ENCODE data around the gene USP49. TPM values are rescaled to one million over a fixed set of nuclear protein-coding genes. Genes with fewer than 3 reads are reported as not detected.

The USP49 gene
- total and polyA plus RNA-seq, 2 of the 13 experiments (the other 11 are each of a cell fraction or from before 2014, with no cell fraction given): 2.9 to 4.3 TPM

DNA sequence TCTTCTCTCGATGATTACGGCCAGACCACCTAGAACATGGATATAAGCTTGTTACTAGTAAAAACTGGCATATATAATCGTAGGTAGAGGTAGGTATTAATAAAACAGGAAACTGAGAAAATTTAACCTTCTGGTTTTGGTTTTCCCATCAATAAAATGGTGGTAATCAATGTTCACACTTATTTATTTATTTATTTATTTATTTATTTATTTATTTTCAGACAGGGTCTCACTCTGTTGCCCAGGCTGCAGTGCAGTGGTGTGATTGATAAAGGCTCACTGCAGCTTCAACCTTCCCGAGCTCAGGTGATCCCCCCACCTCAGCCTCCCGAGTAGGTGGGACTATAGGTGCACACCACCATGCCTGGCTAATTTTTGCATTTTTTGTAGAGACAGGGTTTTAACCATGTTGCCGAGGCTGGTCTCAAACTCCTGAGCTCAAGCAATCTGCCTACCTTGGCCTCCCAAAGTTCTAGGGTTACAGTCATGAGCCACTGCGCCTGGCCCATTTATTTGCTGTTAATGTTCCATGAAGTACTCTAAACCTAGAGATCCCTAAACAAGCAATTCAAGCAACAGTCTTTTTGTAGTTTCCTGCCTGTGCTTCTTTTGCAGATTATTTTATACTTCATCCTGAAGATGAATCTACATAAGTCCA is 96.1 kb downstream of the USP49 start:
- Histone ChIP-seq H3K27ac (ENCODE audit: extremely low read length, insufficient read depth, low read length) (no peak overlapping the region), H3K4me1 (ENCODE audit: insufficient read depth, low read length) (no peaks in the 10 kb centered on the region), H3K36me3 (replicated peaks in 1 of 2; ENCODE audit: control insufficient read depth in 1 of 2, insufficient read depth in 2 of 2, low read length in 2 of 2) (peaks cover 16 to 18% of the 10 kb centered on the region in 2 experiments; a peak in 4 of 5 replicates), H3K79me2 (ENCODE audit: insufficient read depth, low read length) (no peaks in the 10 kb centered on the region), H3K4me2 (ENCODE audit: low read depth, low read length) (no peak overlapping the region), H3K9ac (ENCODE audit: insufficient read depth, low read depth, low read length) (no peak overlapping the region), H3K4me3 (replicated peaks in 1 of 3; ENCODE audit: insufficient read depth in 1 of 3, low read depth in 2 of 3, low read length in 3 of 3) (no peak overlapping the region), H3K9me3 (ENCODE audit: low read length) (no peaks in the 10 kb centered on the region), H4K20me1 (ENCODE audit: insufficient read depth, low read length) (no peaks in the 10 kb centered on the region), H3K27me3 (ENCODE audit: control insufficient read depth in 1 of 2, insufficient read depth in 2 of 2, low read length in 2 of 2) (no peaks in the 10 kb centered on the region), H2AFZ (ENCODE audit: low read length) (no peak overlapping the region)
- DNase-seq (ENCODE audit: low spot score) (no peak), ATAC-seq (no peak), FAIRE-seq (no peak)
- intact Hi-C loops (cut with micrococcal nuclease; ENCODE audit: unreplicated experiment) (no loop called here), in situ Hi-C loops (cut with HindIII; ENCODE audit: extremely low pct_ligation_motif_present, low pct_unique_long_range_greater_than_20kb) (loop anchor here (25.0 kb wide), 1 partner anchor 413 kb away; the partner anchor contains the start of gene MRPS10)
- ChIA-PET CTCF (ENCODE audit: low intra/inter-chr PET ratio, low total read pairs) (no interaction called here), POLR2A (no interaction called here)
- no peak for TF ChIP-seq ZNF333 (CRISPR knock-in tag; IDR thresholded peaks at IDR 0.05; ENCODE audit: borderline replicate concordance)
- TF ChIP-seq ZNF446 (CRISPR knock-in tag; IDR thresholded peaks at IDR 0.05): no peak
- no peak for TF ChIP-seq ZFP1 (CRISPR knock-in tag; IDR thresholded peaks at IDR 0.05)
- TF ChIP-seq HOXA5 (CRISPR knock-in tag; IDR thresholded peaks at IDR 0.05): no peak
- no peak for TF ChIP-seq ZNF253 (CRISPR knock-in tag; IDR thresholded peaks at IDR 0.05; ENCODE audit: borderline replicate concordance)
- TF ChIP-seq, protein P1, sequence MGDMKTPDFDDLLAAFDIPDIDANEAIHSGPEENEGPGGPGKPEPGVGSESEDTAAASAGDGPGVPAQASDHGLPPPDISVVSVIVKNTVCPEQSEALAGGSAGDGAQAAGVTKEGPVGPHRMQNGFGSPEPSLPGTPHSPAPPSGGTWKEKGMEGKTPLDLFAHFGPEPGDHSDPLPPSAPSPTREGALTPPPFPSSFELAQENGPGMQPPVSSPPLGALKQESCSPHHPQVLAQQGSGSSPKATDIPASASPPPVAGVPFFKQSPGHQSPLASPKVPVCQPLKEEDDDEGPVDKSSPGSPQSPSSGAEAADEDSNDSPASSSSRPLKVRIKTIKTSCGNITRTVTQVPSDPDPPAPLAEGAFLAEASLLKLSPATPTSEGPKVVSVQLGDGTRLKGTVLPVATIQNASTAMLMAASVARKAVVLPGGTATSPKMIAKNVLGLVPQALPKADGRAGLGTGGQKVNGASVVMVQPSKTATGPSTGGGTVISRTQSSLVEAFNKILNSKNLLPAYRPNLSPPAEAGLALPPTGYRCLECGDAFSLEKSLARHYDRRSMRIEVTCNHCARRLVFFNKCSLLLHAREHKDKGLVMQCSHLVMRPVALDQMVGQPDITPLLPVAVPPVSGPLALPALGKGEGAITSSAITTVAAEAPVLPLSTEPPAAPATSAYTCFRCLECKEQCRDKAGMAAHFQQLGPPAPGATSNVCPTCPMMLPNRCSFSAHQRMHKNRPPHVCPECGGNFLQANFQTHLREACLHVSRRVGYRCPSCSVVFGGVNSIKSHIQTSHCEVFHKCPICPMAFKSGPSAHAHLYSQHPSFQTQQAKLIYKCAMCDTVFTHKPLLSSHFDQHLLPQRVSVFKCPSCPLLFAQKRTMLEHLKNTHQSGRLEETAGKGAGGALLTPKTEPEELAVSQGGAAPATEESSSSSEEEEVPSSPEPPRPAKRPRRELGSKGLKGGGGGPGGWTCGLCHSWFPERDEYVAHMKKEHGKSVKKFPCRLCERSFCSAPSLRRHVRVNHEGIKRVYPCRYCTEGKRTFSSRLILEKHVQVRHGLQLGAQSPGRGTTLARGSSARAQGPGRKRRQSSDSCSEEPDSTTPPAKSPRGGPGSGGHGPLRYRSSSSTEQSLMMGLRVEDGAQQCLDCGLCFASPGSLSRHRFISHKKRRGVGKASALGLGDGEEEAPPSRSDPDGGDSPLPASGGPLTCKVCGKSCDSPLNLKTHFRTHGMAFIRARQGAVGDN (CRISPR knock-in tag; IDR thresholded peaks at IDR 0.05): no peak
- TF ChIP-seq HMGA1 (CRISPR knock-in tag; conservative IDR thresholded peaks at IDR 0.05): no peak
- TF ChIP-seq RAD51 (IDR thresholded peaks at IDR 0.05; ENCODE audit: borderline replicate concordance): no peak
- no peak for TF ChIP-seq FIP1L1 (IDR thresholded peaks at IDR 0.05; ENCODE audit: borderline replicate concordance, insufficient read depth, low read depth, low read length)
- TF ChIP-seq ZNF574 (CRISPR knock-in tag; IDR thresholded peaks at IDR 0.05): no peak
- no peak for TF ChIP-seq ZNF567 (CRISPR knock-in tag; IDR thresholded peaks at IDR 0.05; ENCODE audit: borderline replicate concordance)
- TF ChIP-seq, protein P2, sequence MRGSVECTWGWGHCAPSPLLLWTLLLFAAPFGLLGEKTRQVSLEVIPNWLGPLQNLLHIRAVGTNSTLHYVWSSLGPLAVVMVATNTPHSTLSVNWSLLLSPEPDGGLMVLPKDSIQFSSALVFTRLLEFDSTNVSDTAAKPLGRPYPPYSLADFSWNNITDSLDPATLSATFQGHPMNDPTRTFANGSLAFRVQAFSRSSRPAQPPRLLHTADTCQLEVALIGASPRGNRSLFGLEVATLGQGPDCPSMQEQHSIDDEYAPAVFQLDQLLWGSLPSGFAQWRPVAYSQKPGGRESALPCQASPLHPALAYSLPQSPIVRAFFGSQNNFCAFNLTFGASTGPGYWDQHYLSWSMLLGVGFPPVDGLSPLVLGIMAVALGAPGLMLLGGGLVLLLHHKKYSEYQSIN (CRISPR knock-in tag; IDR thresholded peaks at IDR 0.05; ENCODE audit: borderline replicate concordance): no peak
- 93% methylated on average over 7 of the region's 7 CpGs for WGBS (ENCODE audit: low lambda C conversion rate)
- BruUV-seq (replicated peaks): no TSS peak
